Spleen (tissue), 7 donors: ENCODE data around the gene FAR2.

ENCODE experiments used
- POLR2A ChIP-seq, 3 donors: fragments of 450-650 bp; IDR thresholded peaks; one replicate each; pipeline ENCODE4 v1.5.1; 2017; ENCODE audit warnings: antibody characterized with exemption in 3 of 3, mild to moderate bottlenecking in 1 of 3
- TF ChIP-seq, protein P1 (sequence below), 11 experiments: fragments of 200-600 bp in 7 of 11; fragments of 450-650 bp in 4 of 11; sonication (generic) in 4 of 11; IDR thresholded peaks in 8 of 11; conservative IDR thresholded peaks in 3 of 11; 1 replicate in 7 of 11; 2 replicates in 4 of 11; pipeline versions ENCODE4 v1.4.0 to v1.8.0; 2016 to 2021; ENCODE audit warnings: antibody characterized with exemption in 11 of 11, inconsistent platforms in 4 of 11, mild to moderate bottlenecking in 1 of 11
- donor health status: DM: no; HTN: no; CAD: no; lungs with moderate emphysema.
- donor health status: DM: no; HTN: no; CAD: no.
- donor health status: DM: no; HTN: no; CAD: no.

DNA sequence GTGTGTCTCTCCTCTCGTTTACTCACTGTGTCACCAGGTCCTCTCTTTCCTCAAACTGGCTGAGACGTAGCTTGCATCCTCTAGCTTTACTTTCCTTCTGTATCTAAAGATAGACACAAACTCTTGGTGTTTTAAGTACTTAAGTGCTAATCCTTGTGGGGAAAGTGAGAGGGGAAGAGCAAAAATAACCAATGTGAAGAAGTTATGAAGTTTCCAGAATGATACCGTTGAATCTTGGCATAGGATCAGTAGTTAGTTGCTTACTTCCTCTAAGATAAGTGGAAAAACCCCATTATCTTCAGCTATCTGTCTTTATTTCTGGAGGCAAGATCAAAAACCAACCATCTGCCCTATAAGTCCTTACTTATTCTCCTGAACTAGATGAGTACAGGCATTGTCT, 10.6 kb downstream of the FAR2 start:
- TF ChIP-seq, protein P1, sequence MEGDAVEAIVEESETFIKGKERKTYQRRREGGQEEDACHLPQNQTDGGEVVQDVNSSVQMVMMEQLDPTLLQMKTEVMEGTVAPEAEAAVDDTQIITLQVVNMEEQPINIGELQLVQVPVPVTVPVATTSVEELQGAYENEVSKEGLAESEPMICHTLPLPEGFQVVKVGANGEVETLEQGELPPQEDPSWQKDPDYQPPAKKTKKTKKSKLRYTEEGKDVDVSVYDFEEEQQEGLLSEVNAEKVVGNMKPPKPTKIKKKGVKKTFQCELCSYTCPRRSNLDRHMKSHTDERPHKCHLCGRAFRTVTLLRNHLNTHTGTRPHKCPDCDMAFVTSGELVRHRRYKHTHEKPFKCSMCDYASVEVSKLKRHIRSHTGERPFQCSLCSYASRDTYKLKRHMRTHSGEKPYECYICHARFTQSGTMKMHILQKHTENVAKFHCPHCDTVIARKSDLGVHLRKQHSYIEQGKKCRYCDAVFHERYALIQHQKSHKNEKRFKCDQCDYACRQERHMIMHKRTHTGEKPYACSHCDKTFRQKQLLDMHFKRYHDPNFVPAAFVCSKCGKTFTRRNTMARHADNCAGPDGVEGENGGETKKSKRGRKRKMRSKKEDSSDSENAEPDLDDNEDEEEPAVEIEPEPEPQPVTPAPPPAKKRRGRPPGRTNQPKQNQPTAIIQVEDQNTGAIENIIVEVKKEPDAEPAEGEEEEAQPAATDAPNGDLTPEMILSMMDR (IDR thresholded peaks at IDR 0.05 in 8 of 11, conservative IDR thresholded peaks at IDR 0.05 in 3 of 11), result no peak
- no peak for TF ChIP-seq POLR2A (IDR thresholded peaks at IDR 0.05)
